HCT116 (cell line): ENCODE measurements around the gene TBX3.

Source experiments
- ELF1 ChIP-seq: IDR thresholded peaks from 2 replicates; pipeline ENCODE4 v1.6.1; 2012; ENCODE audit warnings: low read depth, borderline replicate concordance
- EZH2 ChIP-seq: fragments of 200-600 bp; sonication (generic); IDR thresholded peaks from 2 replicates; pipeline ENCODE4 v1.6.1; 2017; ENCODE audit warnings: antibody characterized with exemption, mixed run types
- EZH2phosphoT487 ChIP-seq: fragments of 200-600 bp; IDR thresholded peaks from 2 replicates; pipeline ENCODE4 v1.6.1; 2018; ENCODE audit warnings: antibody characterized with exemption, borderline replicate concordance
- TF ChIP-seq, protein P1 (sequence below), 3 experiments: fragments of 200-600 bp in 1 of 3; sonication (generic) in 1 of 3; IDR thresholded peaks in 2 of 3; conservative IDR thresholded peaks in 1 of 3; 2 replicates each; pipeline ENCODE4 v1.5.1; 2012 to 2017; ENCODE audit warnings: low read depth in 2 of 3, low read length in 2 of 3, antibody characterized with exemption in 1 of 3, borderline replicate concordance in 1 of 3, control low read depth in 1 of 3, mild to moderate bottlenecking in 1 of 3, mixed read lengths in 1 of 3, mixed run types in 1 of 3, moderate library complexity in 1 of 3; ENCODE audit not compliant: insufficient read depth in 1 of 3
- TF ChIP-seq, protein P2 (sequence below): IDR thresholded peaks from 2 replicates; pipeline ENCODE4 v1.6.1; 2012; ENCODE audit warnings: low read depth

- TF ChIP-seq, protein P1, sequence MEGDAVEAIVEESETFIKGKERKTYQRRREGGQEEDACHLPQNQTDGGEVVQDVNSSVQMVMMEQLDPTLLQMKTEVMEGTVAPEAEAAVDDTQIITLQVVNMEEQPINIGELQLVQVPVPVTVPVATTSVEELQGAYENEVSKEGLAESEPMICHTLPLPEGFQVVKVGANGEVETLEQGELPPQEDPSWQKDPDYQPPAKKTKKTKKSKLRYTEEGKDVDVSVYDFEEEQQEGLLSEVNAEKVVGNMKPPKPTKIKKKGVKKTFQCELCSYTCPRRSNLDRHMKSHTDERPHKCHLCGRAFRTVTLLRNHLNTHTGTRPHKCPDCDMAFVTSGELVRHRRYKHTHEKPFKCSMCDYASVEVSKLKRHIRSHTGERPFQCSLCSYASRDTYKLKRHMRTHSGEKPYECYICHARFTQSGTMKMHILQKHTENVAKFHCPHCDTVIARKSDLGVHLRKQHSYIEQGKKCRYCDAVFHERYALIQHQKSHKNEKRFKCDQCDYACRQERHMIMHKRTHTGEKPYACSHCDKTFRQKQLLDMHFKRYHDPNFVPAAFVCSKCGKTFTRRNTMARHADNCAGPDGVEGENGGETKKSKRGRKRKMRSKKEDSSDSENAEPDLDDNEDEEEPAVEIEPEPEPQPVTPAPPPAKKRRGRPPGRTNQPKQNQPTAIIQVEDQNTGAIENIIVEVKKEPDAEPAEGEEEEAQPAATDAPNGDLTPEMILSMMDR (IDR thresholded peaks at IDR 0.05 in 2 of 3, conservative IDR thresholded peaks at IDR 0.05 in 1 of 3; ENCODE audit: borderline replicate concordance in 1 of 3, insufficient read depth in 1 of 3, low read depth in 2 of 3, low read length in 2 of 3): peak; percentile 54 to 69 (median 58)
- TF ChIP-seq ELF1 (no peak), EZH2 (no peak), EZH2phosphoT487 (no peak)
- TF ChIP-seq, protein P2, sequence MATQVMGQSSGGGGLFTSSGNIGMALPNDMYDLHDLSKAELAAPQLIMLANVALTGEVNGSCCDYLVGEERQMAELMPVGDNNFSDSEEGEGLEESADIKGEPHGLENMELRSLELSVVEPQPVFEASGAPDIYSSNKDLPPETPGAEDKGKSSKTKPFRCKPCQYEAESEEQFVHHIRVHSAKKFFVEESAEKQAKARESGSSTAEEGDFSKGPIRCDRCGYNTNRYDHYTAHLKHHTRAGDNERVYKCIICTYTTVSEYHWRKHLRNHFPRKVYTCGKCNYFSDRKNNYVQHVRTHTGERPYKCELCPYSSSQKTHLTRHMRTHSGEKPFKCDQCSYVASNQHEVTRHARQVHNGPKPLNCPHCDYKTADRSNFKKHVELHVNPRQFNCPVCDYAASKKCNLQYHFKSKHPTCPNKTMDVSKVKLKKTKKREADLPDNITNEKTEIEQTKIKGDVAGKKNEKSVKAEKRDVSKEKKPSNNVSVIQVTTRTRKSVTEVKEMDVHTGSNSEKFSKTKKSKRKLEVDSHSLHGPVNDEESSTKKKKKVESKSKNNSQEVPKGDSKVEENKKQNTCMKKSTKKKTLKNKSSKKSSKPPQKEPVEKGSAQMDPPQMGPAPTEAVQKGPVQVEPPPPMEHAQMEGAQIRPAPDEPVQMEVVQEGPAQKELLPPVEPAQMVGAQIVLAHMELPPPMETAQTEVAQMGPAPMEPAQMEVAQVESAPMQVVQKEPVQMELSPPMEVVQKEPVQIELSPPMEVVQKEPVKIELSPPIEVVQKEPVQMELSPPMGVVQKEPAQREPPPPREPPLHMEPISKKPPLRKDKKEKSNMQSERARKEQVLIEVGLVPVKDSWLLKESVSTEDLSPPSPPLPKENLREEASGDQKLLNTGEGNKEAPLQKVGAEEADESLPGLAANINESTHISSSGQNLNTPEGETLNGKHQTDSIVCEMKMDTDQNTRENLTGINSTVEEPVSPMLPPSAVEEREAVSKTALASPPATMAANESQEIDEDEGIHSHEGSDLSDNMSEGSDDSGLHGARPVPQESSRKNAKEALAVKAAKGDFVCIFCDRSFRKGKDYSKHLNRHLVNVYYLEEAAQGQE: no peak
These were observed 15.7 kb downstream of the TBX3 start for GRCh38 chr12:114668151-114668885.
